Tibial artery (tissue), 4 donors: ENCODE results near the gene AMOTL1.

Source experiments
- DNase-seq, 2 donors: peaks; one replicate each; pipeline ENCODE4 v3.0.0-alpha.2; 2019
- H3K27ac ChIP-seq, 2 donors: fragments of 200-600 bp; sonication (generic) in 1 of 2; 1 replicate in 1 of 2; 2 replicates in 1 of 2; pipeline ENCODE4 v1.5.1; 2018 to 2019; ENCODE audit warnings: mild to moderate bottlenecking in 1 of 2
- H3K27me3 ChIP-seq, 2 donors: fragments of 200-600 bp; sonication (generic) in 1 of 2; one replicate each; pipeline versions ENCODE4 v1.5.1 to v1.6.0; 2016 to 2019
- H3K36me3 ChIP-seq, 3 donors: fragments of 200-600 bp; sonication (generic) in 2 of 3; one replicate each; pipeline ENCODE4 v1.5.1; 2016 to 2019; ENCODE audit warnings: mild to moderate bottlenecking in 2 of 3
- H3K4me1 ChIP-seq, 4 donors: fragments of 200-600 bp; sonication (generic) in 2 of 4; 1 replicate in 3 of 4; 2 replicates in 1 of 4; pipeline ENCODE4 v1.5.1; 2016 to 2019
- H3K4me3 ChIP-seq, 2 donors: fragments of 200-600 bp; sonication (generic) in 1 of 2; 1 replicate in 1 of 2; 2 replicates in 1 of 2; pipeline ENCODE4 v1.5.1; 2018 to 2019; ENCODE audit warnings: mild to moderate bottlenecking in 2 of 2
- H3K9me3 ChIP-seq, 3 donors: fragments of 200-600 bp; sonication (generic) in 1 of 3; one replicate each; pipeline ENCODE4 v1.5.1; 2016 to 2019
- intact Hi-C: fragments of 100-400 bp; cut with DNase I; formaldehyde crosslinking; loops from one replicate; pipeline ENCODE4 v1.15.0; 2023; ENCODE audit warnings: low total_unique reads
- TF ChIP-seq, protein P1 (sequence below), 2 experiments: fragments of 200-600 bp in 1 of 2; fragments of 450-650 bp in 1 of 2; IDR thresholded peaks; one replicate each; pipeline ENCODE4 v1.5.1; 2017 to 2019; ENCODE audit warnings: antibody characterized with exemption in 2 of 2, mild to moderate bottlenecking in 1 of 2, moderate library complexity in 1 of 2

AMOTL1 gene

GRCh38 chr11:94877443-94878200 lies 109.5 kb downstream of the AMOTL1 start:
- H3K4me1 ChIP-seq, result peaks cover 0 to 32% (median 19%) of the 10 kb centered on the region in 4 donors
- H3K9me3 ChIP-seq, result no peaks in the 10 kb centered on the region

GRCh38 chr11:94879006-94879405 lies 110.8 kb downstream of the AMOTL1 start:
- H3K27me3 ChIP-seq, result no peaks in the 10 kb centered on the region
- peaks cover 32 to 62% (median 32%) of the 10 kb centered on the region in 3 donors for H3K36me3 ChIP-seq
- no peak overlapping the region for H3K27ac ChIP-seq
- H3K9me3 ChIP-seq, result no peaks in the 10 kb centered on the region
- peaks cover 0 to 19% (median 15%) of the 10 kb centered on the region in 4 donors for H3K4me1 ChIP-seq
- intact Hi-C loops, result loop anchor here (10.0 kb wide), 1 partner anchor 254 kb away; no protein-coding TSS in a partner anchor
- TF ChIP-seq, protein P1, sequence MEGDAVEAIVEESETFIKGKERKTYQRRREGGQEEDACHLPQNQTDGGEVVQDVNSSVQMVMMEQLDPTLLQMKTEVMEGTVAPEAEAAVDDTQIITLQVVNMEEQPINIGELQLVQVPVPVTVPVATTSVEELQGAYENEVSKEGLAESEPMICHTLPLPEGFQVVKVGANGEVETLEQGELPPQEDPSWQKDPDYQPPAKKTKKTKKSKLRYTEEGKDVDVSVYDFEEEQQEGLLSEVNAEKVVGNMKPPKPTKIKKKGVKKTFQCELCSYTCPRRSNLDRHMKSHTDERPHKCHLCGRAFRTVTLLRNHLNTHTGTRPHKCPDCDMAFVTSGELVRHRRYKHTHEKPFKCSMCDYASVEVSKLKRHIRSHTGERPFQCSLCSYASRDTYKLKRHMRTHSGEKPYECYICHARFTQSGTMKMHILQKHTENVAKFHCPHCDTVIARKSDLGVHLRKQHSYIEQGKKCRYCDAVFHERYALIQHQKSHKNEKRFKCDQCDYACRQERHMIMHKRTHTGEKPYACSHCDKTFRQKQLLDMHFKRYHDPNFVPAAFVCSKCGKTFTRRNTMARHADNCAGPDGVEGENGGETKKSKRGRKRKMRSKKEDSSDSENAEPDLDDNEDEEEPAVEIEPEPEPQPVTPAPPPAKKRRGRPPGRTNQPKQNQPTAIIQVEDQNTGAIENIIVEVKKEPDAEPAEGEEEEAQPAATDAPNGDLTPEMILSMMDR (IDR thresholded peaks at IDR 0.05), result no peak
- H3K4me3 ChIP-seq, result no peak overlapping the region
- DNase-seq, result no peak

More at GRCh38 chr11:94877443-94878200, 109.5 kb downstream of the AMOTL1 start:
- Histone ChIP-seq H3K4me3 (no peak overlapping the region), H3K27me3 (no peaks in the 10 kb centered on the region), H3K27ac (peak overlapping the region in 1 of 2 donors; percentile 55), H3K36me3 (peaks cover 25 to 63% (median 40%) of the 10 kb centered on the region in 3 donors)
- intact Hi-C loops, result loop anchor here (10.0 kb wide), 1 partner anchor 253 kb away; no protein-coding TSS in a partner anchor
- TF ChIP-seq, protein P1 (IDR thresholded peaks at IDR 0.05), result no peak
- DNase-seq, result peak in 1 of 2 donors; percentile 62

GRCh38 chr11:94880216-94880615 lies 112.1 kb downstream of the AMOTL1 start:
- no peaks in the 10 kb centered on the region for H3K9me3 ChIP-seq
- H3K4me1 ChIP-seq, result peaks cover 0 to 11% (median 9%) of the 10 kb centered on the region in 4 donors
- no peak overlapping the region for H3K27ac ChIP-seq
- DNase-seq, result no peak
- H3K4me3 ChIP-seq, result no peak overlapping the region
- intact Hi-C loops, result no loop called here
- H3K36me3 ChIP-seq, result peaks cover 23 to 62% (median 32%) of the 10 kb centered on the region in 3 donors
- TF ChIP-seq, protein P1 (IDR thresholded peaks at IDR 0.05), result no peak
- H3K27me3 ChIP-seq, result no peaks in the 10 kb centered on the region

DNA sequence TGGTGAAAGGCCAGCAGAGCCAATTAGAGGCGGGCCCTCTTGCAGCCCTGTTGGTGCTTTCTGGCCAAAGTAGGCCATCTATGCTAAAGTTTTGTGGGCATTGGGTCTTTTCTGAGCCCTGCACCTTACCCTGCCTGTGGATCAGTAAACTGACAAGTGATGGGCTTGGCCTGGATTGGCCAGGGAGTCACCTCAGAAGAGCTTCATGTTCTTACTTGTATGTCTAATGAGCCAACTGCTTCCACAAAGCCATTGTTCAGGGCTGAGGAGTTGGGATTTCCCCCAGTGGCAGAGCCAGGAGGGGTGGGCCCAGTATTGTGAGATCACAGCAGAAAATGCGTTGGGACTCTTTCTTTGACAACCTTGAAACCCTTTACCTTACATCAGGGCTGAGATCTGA lies 114.8 kb downstream of the AMOTL1 start:
- H3K27ac ChIP-seq, result no peak overlapping the region
- intact Hi-C loops, result no loop called here
- DNase-seq, result no peak

GRCh38 chr11:94883878-94884277 lies 115.7 kb downstream of the AMOTL1 start:
- no peak overlapping the region for H3K4me3 ChIP-seq
- no peaks in the 10 kb centered on the region for H3K27me3 ChIP-seq
- intact Hi-C loops, result no loop called here
- H3K9me3 ChIP-seq, result no peaks in the 10 kb centered on the region
- H3K36me3 ChIP-seq, result peaks cover 11 to 39% (median 12%) of the 10 kb centered on the region in 3 donors
- no peaks in the 10 kb centered on the region for H3K4me1 ChIP-seq
- no peak overlapping the region for H3K27ac ChIP-seq
- TF ChIP-seq, protein P1 (IDR thresholded peaks at IDR 0.05), result no peak
- DNase-seq, result no peak

More for the DNA sequence above, 114.8 kb downstream of the AMOTL1 start:
- H3K36me3 ChIP-seq, result peaks cover 13 to 47% (median 16%) of the 10 kb centered on the region in 3 donors
- H3K27me3 ChIP-seq, result no peaks in the 10 kb centered on the region
- no peak overlapping the region for H3K4me3 ChIP-seq
- no peaks in the 10 kb centered on the region for H3K4me1 ChIP-seq
- H3K9me3 ChIP-seq, result no peaks in the 10 kb centered on the region
- TF ChIP-seq, protein P1 (IDR thresholded peaks at IDR 0.05), result no peak
